ENCODE results near the gene ZNF892.
"Not testable (repeated sequence)": the region's sequence is repeated elsewhere in the genome, so short reads cannot be mapped to it uniquely, and the experiment has no call there.

Gene ZNF892

DNA sequence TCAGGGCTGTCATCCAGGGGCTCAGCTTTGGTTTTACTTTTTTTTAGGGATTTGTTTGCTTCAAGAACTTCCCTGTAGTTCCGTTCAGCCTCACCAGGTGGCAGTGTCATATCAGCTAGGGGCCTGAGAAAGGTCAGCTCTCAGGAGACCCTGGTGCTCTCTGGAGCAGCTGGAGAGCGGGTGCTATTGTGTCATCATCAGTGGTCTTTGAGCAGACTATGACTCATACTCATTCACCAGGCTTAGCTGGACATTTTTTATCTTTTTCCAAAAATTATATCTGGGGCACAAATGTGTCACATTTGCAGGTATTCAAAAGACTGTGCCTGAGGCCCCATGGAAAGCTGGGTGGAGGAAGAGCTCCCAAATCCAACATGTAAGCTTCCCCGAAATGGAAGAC is 24.4 kb downstream of the ZNF892 start:
- no peak for DNase-seq (ENCODE audit: low read depth)

DNA sequence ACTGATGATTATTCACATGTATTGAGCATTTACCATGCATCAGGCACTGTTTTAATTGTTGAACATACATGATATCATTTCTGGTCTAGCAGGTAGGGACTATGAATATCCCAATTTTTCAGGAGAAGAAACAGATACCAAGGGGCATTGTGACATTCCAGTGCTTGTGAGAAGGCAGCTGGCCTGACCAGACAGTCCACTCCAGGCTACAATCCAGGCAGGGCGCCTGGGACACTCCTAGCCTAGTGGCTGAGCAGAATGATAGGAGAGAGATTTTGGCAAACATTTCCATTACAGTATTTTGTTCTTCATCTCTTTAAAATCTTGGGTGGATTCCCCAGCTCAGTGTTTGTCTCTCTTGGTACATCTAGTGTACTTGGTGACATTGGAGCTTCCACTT is 24.9 kb downstream of the ZNF892 start:
- DNase-seq (ENCODE audit: low read depth) = no peak

DNA sequence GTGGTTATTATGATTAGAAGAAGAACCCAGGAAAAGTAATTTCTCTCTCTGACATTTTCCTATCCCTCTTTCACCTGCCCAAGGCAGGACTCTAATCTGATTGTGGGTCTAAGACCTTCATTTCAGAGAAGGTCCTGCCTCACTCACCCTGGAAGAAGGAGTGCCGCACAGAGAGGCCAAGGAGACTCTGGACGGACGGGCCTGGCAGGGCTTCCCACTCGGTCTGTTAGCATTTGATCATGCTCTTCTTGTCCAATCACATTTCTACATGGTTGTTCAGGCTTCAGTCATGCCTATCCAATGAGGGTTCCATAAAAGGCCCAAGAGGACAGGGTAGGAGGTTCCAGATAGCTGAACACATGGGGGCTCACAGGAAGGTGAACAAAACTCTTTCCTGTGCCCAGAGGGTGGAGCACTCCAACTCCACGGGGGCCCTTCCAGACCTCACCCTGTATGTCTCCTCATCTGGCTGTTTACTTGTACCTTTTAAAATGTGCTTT is 27.0 kb downstream of the ZNF892 start:
- DNase-seq (ENCODE audit: low read depth) = no peak

DNA sequence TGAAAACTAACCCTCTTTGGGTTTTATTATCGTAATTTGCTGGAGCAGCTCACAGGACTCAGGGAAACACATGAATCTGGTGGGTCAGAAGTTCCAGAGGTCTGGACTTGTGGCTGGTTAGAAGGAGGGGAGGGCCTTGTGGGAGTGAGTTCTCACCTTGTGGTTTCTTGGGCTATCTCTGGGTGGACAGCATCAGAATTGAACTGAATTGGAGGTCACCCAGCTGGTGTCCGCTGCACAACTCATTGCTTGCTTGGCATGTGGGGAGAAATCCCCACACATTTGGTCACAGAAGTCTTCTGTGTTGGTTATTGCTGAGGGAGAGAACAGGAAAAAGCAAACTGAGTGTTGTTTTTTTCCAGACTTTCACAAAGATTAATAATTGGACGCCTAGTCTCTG is 27.5 kb downstream of the ZNF892 start:
- no peak for DNase-seq (ENCODE audit: low read depth)

DNA sequence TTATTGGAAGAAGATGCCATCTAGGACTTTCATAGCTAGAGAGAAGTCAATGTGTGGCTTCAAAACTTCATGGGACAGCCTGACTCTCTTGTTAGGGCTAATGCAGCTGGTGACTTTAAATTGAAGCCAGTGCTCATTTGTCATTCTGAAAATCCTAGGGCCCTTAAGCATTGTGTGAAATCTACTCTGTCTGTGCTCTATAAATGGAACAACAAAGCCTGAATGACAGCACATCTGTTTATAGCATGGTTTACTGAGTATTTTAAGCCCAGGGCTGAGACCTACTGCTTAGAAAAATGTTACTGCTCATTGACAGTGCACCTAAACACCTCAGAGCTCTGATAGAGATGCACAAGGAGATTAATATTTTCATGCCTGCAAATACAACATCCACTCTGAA is 30.8 kb downstream of the ZNF892 start:
- DNase-seq (ENCODE audit: low read depth) = no peak

DNA sequence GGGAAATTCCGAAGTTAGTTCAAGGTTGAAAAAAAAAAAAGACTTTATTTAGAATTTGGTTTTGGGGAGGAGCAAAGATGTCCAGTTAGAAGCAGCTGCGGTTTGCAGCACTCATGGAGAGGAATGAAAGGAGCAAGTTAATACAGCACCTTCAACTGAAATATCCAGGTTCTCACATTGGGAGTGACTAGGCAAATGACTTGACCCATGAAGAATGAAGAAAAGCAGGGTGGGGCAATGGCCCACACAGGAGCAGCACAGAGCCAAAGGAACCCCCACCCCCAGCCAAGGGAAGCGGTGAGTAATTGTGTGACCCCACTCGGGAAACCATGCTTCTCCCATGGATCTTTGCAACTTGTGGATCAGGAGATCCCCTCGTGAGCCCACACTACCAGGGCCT is 32.8 kb downstream of the ZNF892 start:
- no peak for DNase-seq (ENCODE audit: low read depth)

DNA sequence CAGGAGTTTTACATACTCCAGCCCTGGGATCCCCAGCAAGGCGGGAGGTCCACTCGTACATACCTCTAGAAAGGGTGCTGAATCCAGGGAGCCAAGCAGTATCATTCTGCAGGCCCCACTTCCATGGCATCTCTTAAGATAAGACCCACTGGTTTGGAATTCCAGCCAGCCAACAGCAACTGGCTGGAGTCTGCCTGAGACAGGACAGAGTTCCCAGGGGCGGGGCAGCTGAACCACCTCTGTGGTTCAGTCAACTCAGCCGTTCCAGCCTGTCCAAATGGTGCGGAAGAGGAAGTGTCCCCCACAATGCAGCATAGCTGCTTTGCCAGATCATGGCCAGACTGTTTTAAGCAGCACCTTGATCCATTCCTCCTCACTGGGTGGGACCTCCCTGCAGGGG is 33.2 kb downstream of the ZNF892 start:
- no peak for DNase-seq (ENCODE audit: low read depth)

DNA sequence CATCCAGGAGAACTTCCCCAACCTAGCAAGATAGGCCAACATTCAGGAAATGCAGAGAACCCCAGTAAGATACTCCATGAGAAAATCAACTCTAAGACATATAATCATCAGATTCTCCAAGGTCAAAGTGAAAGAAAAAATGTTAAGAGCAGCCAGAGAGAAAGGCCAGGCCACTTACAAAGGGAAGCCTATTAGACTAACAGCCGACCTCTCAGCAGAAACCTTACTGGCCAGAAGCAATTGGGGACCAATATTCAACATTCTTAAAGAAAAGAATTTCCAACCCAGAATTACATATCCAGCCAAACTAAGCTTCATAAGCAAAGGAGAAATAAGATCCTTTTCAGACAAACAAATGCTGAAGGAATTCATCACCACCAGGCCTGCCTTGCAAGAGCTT is 34.8 kb downstream of the ZNF892 start:
- DNase-seq (ENCODE audit: low read depth) = not testable (repeated sequence)
